ENCODE results near the gene LEAP2.

DNA sequence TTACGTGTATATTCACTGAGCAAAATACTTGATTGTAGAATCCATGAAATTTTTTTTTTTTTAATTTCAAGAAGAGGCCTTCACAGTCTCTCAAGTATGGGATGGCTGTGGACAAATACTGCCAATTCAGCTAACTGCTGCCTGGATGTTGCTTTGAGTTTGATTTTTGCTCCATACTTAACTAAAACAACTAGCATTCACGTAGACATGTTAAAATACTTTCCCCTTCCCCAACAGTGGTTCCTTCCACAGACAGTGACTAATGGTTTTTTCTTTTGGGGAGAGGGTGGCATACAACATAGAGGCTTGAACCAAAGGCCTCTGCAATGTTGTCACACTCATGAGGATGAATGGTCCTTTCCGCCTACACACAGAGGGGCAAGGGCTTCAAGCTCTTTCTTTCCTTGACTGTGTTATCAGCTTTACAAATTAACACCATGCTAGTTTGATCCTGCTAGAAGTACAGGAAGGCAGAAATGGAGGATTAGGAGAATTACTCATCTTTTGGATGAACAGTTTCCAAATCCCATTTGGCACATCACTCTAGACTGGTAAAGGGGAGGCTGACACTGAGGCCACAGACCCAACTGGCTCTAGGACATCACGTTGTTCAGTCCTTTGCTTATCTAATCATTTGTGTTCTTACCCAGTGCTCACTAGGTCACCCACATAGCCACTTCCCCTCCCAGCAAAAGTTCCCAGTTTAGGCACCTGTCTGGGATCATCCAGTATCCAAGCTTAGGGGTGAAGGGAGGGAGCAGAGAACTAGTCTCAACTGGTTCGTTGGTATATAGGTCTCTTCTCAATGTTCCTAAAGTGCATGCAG lies 1.8 kb upstream of the LEAP2 start:
- TF ChIP-seq, protein P1, sequence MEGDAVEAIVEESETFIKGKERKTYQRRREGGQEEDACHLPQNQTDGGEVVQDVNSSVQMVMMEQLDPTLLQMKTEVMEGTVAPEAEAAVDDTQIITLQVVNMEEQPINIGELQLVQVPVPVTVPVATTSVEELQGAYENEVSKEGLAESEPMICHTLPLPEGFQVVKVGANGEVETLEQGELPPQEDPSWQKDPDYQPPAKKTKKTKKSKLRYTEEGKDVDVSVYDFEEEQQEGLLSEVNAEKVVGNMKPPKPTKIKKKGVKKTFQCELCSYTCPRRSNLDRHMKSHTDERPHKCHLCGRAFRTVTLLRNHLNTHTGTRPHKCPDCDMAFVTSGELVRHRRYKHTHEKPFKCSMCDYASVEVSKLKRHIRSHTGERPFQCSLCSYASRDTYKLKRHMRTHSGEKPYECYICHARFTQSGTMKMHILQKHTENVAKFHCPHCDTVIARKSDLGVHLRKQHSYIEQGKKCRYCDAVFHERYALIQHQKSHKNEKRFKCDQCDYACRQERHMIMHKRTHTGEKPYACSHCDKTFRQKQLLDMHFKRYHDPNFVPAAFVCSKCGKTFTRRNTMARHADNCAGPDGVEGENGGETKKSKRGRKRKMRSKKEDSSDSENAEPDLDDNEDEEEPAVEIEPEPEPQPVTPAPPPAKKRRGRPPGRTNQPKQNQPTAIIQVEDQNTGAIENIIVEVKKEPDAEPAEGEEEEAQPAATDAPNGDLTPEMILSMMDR (IDR thresholded peaks at IDR 0.05), result no peak
- no peak for TF ChIP-seq POLR2A (IDR thresholded peaks at IDR 0.05; ENCODE audit: low read length)
- TF ChIP-seq TP53 (CRISPR knock-in tag; IDR thresholded peaks at IDR 0.05), result no peak
- TF ChIP-seq ZFP36 (IDR thresholded peaks at IDR 0.05; ENCODE audit: borderline replicate concordance, partially characterized antibody), result no peak
- TF ChIP-seq NPAS2 (CRISPR knock-in tag; IDR thresholded peaks at IDR 0.05; ENCODE audit: borderline replicate concordance), result no peak
- TF ChIP-seq HOXB13 (CRISPR knock-in tag; IDR thresholded peaks at IDR 0.05; ENCODE audit: low read depth), result no peak
- TF ChIP-seq, protein P2, sequence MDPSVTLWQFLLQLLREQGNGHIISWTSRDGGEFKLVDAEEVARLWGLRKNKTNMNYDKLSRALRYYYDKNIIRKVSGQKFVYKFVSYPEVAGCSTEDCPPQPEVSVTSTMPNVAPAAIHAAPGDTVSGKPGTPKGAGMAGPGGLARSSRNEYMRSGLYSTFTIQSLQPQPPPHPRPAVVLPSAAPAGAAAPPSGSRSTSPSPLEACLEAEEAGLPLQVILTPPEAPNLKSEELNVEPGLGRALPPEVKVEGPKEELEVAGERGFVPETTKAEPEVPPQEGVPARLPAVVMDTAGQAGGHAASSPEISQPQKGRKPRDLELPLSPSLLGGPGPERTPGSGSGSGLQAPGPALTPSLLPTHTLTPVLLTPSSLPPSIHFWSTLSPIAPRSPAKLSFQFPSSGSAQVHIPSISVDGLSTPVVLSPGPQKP (IDR thresholded peaks at IDR 0.05; ENCODE audit: low read depth, low read length), result no peak
- TF ChIP-seq NR3C1 (IDR thresholded peaks at IDR 0.05), result no peak
- TF ChIP-seq, protein P3, sequence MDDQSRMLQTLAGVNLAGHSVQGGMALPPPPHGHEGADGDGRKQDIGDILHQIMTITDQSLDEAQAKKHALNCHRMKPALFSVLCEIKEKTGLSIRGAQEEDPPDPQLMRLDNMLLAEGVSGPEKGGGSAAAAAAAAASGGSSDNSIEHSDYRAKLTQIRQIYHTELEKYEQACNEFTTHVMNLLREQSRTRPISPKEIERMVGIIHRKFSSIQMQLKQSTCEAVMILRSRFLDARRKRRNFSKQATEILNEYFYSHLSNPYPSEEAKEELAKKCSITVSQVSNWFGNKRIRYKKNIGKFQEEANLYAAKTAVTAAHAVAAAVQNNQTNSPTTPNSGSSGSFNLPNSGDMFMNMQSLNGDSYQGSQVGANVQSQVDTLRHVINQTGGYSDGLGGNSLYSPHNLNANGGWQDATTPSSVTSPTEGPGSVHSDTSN (IDR thresholded peaks at IDR 0.05), result no peak
- TF ChIP-seq MAFK (IDR thresholded peaks at IDR 0.05; ENCODE audit: partially characterized antibody), result peak; percentile 4
